Renal cortical epithelial cell (primary cell): ENCODE results near the gene COPS8. TPM values are rescaled to one million over a fixed set of nuclear protein-coding genes. Genes with fewer than 3 reads are reported as not detected.

Experiments used
- DNase-seq: peaks from one replicate; pipeline ENCODE4 v3.0.0-alpha.2; 2011; ENCODE audit warnings: low read depth
- total RNA-seq: library from RNA; depleted of rRNA; stranded (reverse); fragments of >200 nt; gene quantifications from 2 replicates; pipeline ENCODE4 v1.2.3, GENCODE V29; 2014

COPS8 gene
- total RNA-seq, 1 donor from 2014 or later = 108 TPM

GRCh38 chr2:237097911-237098702 is 12.4 kb downstream of the COPS8 start:
- peak; percentile 93 for DNase-seq

GRCh38 chr2:237099804-237100203 is 14.1 kb downstream of the COPS8 start:
- DNase-seq = no peak

DNA sequence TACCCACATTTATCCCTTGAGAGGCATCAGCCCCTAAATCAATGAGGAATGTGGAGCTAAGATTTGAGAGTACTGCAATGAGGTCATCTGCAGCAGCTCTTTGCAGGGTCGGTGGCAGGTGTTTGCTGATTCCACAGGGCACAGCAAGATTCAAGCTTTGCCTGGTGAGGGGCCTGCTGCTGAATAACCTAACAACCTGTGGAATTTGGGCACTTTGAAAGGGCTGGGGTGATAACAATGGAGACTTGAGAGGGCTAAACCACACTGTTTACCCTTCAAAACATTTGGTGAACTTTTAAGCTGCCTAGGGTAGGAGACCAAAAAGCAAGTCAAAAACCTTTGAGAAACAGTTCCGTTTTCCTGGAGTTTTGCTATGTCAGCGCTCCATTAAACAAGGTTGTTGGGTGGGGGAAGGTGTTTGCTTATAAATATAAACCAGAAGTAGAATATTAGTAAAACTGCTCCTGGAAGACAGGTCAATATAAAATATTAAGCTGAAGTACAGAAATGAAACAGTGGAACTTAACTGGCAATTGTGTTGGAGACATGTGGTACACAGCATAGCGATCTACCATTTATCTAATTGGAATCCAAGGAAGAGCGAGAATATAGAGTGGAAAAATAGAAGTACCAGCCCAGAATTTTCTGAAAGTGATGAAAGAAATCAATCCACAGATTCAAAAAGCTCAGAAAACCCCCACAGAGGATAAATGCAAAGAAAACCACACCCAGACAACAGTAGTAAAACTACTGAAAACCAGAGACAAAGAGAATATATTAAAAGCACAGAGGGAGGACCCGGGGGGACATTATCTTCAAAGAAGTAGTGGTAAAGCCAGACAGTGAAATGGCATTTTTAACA is 15.7 kb downstream of the COPS8 start:
- DNase-seq = no peak

GRCh38 chr2:237102428-237102827 is 16.7 kb downstream of the COPS8 start:
- DNase-seq = no peak

DNA sequence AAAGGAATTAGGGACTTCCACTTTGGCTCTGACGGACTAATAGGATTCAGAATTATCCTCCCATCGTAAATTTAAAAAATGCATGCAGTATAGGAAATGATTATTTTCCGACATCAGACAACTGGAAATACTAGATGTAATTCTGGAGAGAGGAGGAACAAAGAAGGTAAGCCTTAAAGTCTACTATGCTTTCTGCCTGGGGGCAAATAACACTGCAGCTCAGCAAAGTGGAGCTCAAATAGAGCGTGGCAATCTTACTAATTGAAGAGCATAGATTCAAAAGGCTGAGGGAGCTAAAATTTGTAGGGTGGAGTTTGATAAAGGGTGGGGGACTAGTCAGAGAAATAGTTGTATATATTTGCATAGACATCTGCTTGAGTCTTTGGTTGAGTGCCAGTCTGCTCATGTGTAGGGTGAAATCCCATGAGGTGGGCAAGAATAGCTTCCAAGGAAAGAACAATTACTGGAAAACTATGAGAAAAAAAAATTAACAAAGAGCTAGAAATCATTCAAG is 23.8 kb downstream of the COPS8 start:
- DNase-seq = no peak

DNA sequence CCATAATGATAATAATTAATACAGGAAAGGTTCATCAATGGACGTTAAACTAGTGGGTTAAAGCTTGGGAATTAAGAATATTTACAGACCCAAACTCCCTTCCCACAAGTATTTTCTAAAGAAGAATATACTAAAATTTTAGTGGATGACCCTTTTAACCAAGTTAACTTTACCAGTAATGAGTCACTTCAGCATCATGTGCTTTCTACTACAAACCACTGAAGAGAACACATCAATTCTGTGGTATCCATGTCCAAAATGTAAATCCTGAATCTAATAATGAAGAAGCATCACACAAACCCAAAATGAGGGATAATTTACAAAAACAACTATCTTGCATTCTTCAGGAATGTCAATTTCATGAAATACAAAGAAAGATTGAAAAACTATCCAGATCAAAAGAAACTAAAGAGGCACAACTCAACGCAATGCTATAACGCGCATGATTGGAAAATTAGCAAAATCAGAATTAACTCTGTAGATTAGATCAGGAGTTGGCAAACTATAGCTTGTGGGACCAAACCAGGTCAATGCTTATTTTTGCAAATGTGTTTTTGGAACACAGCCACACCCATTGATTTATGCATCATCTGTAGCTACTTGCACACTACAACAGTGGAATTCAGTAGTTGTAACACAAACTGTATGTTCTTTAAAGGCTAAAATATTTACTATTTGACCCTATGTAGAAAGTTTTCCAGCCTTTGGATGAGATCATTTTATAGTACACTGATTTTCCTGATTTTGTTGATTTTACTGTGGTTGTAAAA is 27.5 kb downstream of the COPS8 start:
- DNase-seq = no peak

DNA sequence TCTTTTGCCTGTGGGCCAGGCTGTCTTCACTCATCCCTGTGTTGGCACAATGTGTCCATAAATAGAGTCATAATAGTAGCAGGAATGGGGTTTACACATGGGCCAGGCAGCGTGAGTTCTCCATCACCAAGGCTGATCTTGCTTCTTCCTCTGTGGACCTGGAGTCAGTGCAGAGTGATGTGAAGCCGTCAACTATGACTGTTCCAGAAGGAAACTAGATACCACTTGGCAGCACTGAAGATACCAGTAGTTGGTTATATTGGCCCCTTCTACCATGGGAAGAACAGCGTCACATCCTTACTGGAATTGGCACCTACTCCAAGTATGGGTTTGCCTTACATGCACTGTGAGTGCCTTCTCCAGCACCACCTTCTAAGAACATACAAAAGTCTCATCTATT is 30.2 kb downstream of the COPS8 start:
- DNase-seq = no peak

- DNase-seq = no peak
Observed at GRCh38 chr2:237116431-237116830, 30.7 kb downstream of the COPS8 start.

DNA sequence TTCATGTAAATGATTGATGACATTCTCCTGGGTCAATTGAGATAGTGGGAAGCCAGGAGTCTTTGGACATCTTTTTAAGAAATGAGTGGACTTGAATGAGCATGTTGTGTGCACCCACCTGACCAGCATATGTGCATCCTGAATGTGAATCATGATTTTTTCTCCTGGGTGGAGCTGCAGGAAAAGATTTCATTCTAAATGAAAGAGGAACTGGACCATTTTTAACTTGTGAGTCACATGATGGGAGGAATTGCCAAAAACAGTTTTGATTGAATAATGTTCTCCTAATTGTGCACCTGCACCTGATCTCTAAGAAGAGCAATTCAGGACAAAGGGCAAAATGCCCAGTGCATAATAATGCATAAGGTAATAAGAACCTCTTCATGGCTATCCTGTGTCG is 32.3 kb downstream of the COPS8 start:
- DNase-seq = no peak

GRCh38 chr2:237118561-237119155 is 33.0 kb downstream of the COPS8 start:
- no peak for DNase-seq

- no peak for DNase-seq
Observed at GRCh38 chr2:237120916-237121315, 35.2 kb downstream of the COPS8 start.

GRCh38 chr2:237121321-237121720 is 35.6 kb downstream of the COPS8 start:
- DNase-seq = no peak

DNA sequence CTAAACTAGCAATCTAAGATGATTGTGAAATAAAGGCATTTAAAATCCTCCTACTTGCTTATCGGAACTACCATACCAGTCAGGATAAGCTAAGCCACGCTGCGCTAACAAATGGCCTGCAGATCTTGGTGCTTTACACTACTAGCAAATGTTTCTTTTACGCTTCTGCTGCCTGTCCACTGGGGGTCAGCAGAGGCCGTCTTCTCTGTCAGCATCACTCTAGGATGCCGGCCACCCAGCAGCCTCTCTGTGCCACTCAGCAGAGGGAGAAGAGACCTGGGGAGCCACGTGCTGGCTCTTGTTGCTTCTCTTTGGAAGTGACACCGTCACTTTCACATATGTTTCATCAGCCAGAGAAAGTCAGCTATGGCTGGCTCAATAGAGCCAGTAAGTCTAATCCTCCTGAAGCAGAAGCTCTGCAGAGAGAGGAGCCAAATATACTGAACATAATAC is 36.6 kb downstream of the COPS8 start:
- peak; percentile 47 for DNase-seq

- DNase-seq = no peak
Observed at GRCh38 chr2:237124820-237125219, 39.1 kb downstream of the COPS8 start.

GRCh38 chr2:237125967-237126366 is 40.3 kb downstream of the COPS8 start:
- peak; percentile 25 for DNase-seq

DNA sequence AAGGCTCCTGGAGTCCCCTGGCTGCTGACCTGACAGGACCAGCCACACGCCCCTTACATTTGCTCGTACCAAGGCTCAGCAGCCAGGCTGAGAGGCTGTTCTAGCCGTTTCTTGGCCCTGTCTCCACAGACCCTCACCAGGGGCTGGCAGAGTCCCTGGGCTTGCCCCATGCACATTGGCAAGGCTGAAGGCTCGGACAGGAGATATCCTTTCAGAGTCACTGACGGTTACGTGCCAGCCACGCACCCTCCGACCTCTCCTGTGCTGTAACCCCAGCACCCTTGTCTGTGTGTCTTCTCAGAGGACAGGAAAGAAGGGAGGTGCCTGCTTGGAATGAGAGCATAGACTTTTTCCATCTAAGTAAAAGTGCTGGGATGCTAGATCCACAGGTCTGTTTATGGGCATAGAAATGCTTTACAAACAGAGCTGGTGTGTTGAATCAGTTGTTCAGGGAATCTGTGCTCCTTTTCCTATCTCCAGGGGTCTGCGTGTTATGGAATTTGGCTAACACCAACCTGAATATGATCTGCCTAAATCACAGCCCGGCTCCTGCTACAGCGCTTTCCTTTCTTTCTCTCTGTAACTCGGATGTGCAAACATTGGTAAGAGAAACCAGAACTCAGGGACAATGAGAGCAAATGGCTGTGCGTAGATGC is 41.0 kb downstream of the COPS8 start:
- no peak for DNase-seq

DNA sequence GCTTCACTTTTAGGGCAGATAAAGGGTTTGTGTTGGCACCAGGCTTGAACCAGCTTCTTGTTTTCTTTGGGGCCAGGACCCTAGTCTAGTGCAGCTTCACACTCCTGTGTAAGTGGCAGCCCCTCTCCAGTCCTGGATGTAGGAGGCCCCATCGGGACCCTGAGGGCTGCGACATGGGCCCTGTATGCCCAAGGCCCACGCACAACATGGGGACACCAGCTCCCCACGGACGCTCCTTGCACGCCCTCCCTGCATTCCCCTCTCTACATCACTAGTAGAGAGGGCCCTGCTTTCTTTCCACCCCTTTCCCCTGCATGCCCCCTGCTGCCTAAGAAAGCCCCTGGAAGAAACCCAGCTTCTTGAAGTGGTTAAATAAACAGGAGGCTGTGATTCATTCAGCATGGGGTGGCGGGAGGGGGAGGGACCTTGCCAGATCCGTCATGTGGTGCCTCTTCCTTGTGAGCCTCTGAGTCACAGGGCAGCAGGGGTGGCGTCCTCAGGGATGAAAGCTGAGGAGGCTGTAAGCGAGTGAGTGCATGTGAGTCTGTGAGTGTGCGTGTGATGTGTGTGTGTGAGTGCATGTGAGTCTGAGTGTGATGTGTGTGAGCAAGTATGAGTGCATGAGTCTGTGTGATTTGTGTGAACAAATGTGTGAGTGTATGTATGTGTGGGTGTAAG is 42.5 kb downstream of the COPS8 start:
- peak; percentile 99 for DNase-seq

GRCh38 chr2:237128845-237129592 is 43.3 kb downstream of the COPS8 start:
- no peak for DNase-seq

DNA sequence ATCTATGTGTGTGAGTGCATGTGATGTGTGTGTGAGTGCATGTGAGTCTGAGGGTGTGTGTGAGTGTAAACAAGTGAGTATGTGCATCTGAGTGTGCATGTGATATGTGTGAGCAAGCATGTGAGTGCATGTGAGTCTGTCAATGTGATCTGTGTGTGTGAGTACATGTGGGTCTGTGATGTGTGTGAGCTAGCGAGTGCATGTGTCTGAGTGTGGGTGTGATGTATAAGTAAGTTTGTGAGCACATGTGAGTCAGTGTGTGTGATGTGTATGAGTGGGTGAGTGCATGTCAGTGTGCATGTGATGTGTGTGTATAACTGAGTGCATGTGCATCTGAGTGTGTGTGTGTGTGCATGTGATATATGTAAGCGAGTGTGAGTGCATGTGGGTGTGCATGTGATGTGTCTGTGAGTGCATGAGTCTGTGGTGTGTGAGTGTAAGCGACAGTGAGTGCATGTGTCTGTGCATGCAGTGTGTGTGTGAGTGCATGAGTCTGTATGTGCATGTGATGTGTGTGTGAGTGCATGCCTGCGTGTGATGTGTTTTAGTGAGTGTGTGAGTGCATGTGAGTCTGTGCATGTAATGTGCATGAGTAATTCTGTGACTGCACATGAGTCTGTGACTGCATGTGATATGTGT is 44.1 kb downstream of the COPS8 start:
- no peak for DNase-seq
